Stimulated activated CD8-positive, alpha-beta memory T cell treated with anti-CD3 and anti-CD28 coated beads, Interleukin-15, amount 100 ng/mL, for 48 hours (primary cell): Measurements from ENCODE around the gene ZNF112.
A peak's percentile ranks its signal among the peaks of the same experiment; 100 is the strongest.
"Not testable (repeated sequence)": the region's sequence is repeated elsewhere in the genome, so short reads cannot be mapped to it uniquely, and the experiment has no call there.

Source experiments
- DNase-seq, 2 donors: peaks; one replicate each; pipeline ENCODE4 v3.0.0-alpha.2; 2020; ENCODE audit warnings: low read depth in 2 of 2

Gene ZNF112

GRCh38 chr19:44356383-44357111 lies at the start of gene ZNF112:
ZNF112 (minus strand) TSS chr19:44356680; CDS start chr19:44340539, 16,141 bp downstream.
- DNase-seq, result no peak

GRCh38 chr19:44401139-44402115 lies 44.9 kb upstream of the ZNF112 start, which contains the start of gene ZNF285:
ZNF285 (minus strand) TSS chr19:44401608; CDS start chr19:44397213, 4,395 bp downstream.
- DNase-seq, result peak; percentile 65 to 73

DNA sequence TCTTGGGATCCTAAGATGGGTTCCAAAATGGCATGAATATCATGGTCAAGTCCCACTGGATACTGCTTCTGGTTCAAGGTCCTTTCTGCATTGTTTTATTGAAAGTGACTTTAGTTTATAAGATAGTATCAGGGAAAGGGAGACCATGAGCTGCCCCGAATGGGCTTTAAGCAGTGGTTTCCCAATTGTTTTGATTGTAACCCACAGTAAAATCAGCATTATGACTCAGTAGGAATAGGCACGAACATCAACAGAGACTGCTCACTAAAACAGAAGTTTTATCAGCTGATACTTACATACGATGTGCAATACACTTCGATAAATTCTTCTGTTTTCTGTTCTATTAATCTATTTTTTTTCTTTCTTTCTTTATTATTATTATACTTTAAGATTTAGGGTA lies 32.8 kb upstream of the ZNF112 start:
- not testable (repeated sequence) for DNase-seq

DNA sequence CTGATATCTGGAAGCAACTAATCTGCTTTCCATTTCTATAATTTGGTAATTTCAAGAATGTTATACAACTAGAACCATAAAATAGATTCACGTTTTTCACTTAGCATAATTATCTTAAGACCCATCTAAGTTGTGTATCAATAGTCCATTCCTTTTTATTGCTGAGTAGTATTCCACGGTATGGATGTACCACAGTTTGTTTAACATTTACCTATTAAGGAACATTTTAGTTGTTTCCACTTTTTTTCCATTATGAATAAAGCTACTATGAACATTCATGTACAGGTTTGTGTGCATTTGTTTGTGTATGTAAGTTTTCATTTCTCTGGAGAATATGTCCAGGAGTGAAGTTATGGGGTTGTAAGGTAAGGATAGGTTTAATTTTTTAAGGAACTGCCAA lies 18.3 kb upstream of the ZNF112 start:
- DNase-seq, result no peak

- DNase-seq, result no peak
These were observed 15.5 kb upstream of the ZNF112 start for GRCh38 chr19:44371815-44372480.

- DNase-seq, result no peak
These were observed 10.5 kb upstream of the ZNF112 start for GRCh38 chr19:44367024-44367423.

DNA sequence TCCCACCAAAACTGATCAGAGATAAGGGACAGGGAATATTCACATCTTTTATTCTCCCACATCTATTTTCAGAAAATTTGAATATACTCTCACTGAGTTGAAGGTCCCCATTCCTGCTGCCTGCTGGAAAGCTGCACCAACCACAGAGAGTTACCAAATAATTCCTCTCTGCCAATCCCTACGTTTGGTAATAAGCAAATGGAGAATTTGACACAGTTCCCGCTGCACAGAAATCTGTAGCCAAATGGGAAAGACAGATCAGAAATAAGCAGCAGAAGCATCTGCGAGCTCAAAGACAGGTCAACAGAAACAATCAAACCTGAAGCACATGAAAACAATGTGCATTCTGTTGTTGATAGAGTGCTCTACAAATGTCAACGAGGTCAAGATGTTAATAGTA lies 9.9 kb downstream of the ZNF112 start:
- no peak for DNase-seq

- no peak for DNase-seq
These were observed 10.5 kb downstream of the ZNF112 start for GRCh38 chr19:44345959-44346358.

DNA sequence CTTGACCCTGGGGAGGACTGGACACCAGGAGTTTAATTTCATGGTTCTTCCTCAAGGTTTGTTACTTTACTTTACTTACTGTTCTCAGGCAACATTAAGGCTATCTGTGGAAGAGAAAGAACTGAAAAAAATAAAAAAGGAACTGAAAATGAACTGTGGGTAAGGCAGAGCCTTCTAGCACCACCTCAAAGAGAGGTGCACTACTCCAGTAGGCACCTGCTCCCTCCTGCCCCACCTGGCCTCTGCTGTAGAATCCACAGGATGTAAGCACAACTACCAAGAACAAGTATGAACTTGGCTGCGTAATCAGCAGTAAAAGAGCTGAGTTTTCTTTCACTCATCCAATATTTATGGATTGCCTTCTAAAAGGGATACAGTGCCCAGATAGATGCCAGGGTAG lies 12.2 kb downstream of the ZNF112 start:
- no peak for DNase-seq

DNA sequence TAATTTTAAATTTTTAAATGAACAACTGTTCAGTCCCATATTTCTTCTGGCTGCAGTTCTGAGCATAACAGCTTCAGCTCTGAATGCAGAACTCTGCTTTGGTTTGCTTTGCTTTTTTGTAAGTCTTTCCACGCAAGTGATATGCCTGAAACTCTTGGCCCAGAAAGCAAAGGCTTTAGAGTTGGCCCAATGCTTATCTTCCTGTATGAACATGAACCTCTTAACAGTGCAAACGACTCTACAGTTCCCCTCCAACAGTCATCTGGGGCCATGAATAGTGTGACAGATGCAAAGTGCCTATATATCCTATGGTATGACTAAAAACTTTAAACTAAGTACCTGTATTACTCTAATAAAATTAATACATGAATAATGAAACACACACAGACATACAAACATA lies 14.7 kb downstream of the ZNF112 start:
- DNase-seq, result no peak

DNA sequence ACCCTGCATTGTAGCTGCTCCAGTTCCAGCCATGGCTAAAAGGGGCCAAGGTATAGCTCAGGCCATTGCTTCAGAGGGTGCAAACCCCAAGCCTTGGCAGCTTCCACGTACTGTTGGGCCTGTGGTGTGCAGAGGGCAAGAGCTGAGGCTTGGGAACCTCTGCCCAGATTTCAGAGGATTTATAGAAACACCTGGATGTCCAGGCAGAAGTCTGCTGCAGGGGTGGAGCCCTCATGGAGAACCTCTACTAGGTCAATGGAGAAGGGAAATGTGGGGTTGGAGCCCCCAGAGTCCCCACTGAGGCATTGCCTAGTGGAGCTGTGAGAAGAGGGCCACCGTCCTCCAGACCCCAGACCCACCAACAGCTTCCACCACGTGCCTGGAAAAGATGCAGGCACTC lies 21.8 kb downstream of the ZNF112 start:
- DNase-seq, result not testable (repeated sequence)

- DNase-seq, result no peak
These were observed 24.3 kb downstream of the ZNF112 start for GRCh38 chr19:44332145-44332544.

DNA sequence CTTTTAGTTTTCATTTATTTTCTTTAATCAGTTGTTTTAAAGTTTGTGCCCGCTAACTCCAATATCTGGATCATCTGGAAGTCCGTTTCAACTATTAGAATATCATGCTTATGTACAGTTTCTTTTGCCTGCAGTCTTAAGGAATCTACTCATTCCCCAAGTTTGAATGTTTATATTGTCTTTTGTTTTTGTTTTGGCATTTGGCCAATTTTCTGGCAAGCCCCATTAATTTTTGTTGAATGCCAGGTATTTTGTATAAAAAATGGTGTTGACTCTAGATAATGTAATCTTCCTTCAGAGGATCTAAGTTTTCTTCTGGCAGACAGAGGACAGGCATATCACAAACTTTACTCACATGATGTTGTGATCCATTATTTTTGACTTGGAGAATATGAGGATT lies 40.6 kb downstream of the ZNF112 start:
- no peak for DNase-seq

GRCh38 chr19:44313231-44313630 lies 43.2 kb downstream of the ZNF112 start:
- DNase-seq, result no peak

- no peak for DNase-seq
These were observed 48.5 kb downstream of the ZNF112 start for GRCh38 chr19:44308011-44308410.

- no peak for DNase-seq
These were observed 50.2 kb downstream of the ZNF112 start for GRCh38 chr19:44306283-44306682.

DNA sequence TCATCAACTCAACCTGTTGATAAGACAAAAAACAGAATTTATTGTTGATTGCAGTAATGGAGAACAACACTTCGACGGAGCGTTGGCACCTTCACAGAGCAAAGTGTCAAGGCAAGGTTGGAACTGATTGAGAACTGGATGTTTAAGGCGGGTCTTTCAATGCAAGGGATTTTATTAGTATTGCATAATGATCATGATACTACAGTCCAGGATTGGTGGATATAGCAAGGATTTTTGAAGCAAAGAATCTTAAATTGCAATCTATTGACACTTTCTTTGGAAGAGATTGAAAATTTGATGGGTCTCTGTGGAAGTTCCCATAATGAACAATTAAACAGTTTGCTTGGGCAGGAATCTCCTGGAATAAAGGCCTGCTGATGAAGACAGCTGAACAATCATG lies 51.0 kb downstream of the ZNF112 start:
- no peak for DNase-seq

- peak; percentile 64 to 72 for DNase-seq
These were observed 51.8 kb downstream of the ZNF112 start, which contains the start of gene ZNF235 for GRCh38 chr19:44304659-44305193. ZNF235 (minus strand) TSS chr19:44305025; CDS start chr19:44303404, 1,621 bp downstream.

- no peak for DNase-seq
These were observed 52.4 kb downstream of the ZNF112 start for GRCh38 chr19:44303976-44304568.

DNA sequence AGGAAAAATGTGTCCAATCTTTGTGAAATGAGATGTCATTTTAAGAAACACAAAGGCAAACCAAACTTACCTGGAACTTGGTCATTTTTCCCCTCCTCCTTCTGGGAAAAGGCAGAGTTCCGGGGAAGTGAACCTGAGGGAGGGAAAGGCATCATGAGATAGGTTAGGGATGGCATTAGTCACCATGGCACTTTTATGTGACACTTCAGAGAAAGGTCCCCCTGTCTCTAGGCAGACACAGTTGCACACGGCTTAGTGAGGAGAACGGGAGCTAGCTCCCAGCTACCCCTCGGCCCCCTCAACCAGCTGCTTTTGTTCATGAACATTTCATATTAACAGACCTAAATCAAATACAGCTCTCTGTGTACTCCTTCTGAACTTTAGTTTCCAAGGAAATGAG lies 53.2 kb downstream of the ZNF112 start:
- no peak for DNase-seq

- no peak for DNase-seq
These were observed 71.5 kb downstream of the ZNF112 start for GRCh38 chr19:44284968-44285367.
